Smooth muscle cell of the brain vasculature (primary cell): ENCODE data around the gene ERCC5.

ENCODE experiments used
- DNase-seq: peaks from one replicate; pipeline ENCODE4 v3.0.0-alpha.2; 2012; ENCODE audit warnings: low read depth, low spot score

Gene ERCC5

GRCh38 chr13:102881819-102882686, 36.2 kb downstream of the ERCC5 start:
- DNase-seq = no peak

- DNase-seq = no peak
Measured at GRCh38 chr13:102892503-102892902, 46.7 kb downstream of the ERCC5 start.

GRCh38 chr13:102897371-102898138, 51.7 kb downstream of the ERCC5 start:
- no peak for DNase-seq

- no peak for DNase-seq
Measured at GRCh38 chr13:102900193-102900608, 54.4 kb downstream of the ERCC5 start.

GRCh38 chr13:102901056-102901455, 55.2 kb downstream of the ERCC5 start:
- no peak for DNase-seq

GRCh38 chr13:102901615-102902305, 55.9 kb downstream of the ERCC5 start:
- no peak for DNase-seq

GRCh38 chr13:102902789-102903347, 57.0 kb downstream of the ERCC5 start:
- no peak for DNase-seq

- DNase-seq = no peak
Measured at GRCh38 chr13:102903659-102904407, 58.0 kb downstream of the ERCC5 start.

GRCh38 chr13:102904408-102904862, 58.6 kb downstream of the ERCC5 start:
- no peak for DNase-seq

GRCh38 chr13:102905905-102906771, 60.3 kb downstream of the ERCC5 start:
- DNase-seq = no peak

- no peak for DNase-seq
Measured at GRCh38 chr13:102907016-102907756, 61.4 kb downstream of the ERCC5 start.

GRCh38 chr13:102907886-102908515, 62.2 kb downstream of the ERCC5 start:
- DNase-seq = no peak

GRCh38 chr13:102909971-102910370, 64.1 kb downstream of the ERCC5 start:
- DNase-seq = no peak

GRCh38 chr13:102911336-102911735, 65.5 kb downstream of the ERCC5 start:
- DNase-seq = no peak

GRCh38 chr13:102912599-102912998, 66.8 kb downstream of the ERCC5 start:
- DNase-seq = no peak

GRCh38 chr13:102913914-102914313, 68.1 kb downstream of the ERCC5 start:
- DNase-seq = no peak

- DNase-seq = no peak
Measured at GRCh38 chr13:102914339-102914930, 68.6 kb downstream of the ERCC5 start.

- no peak for DNase-seq
Measured at GRCh38 chr13:102915393-102915930, 69.6 kb downstream of the ERCC5 start.
